ES-I3 (cell line): ENCODE data around the gene INSIG1.

Experiments
- H3K36me3 ChIP-seq: 2 replicates; pipeline ENCODE4 v1.6.1; 2013; ENCODE audit warnings: mild to moderate bottlenecking, low read length, control low read depth, moderate library complexity; ENCODE audit not compliant: insufficient read depth
- H3K4me1 ChIP-seq: 2 replicates; pipeline ENCODE4 v1.6.1; 2013; ENCODE audit warnings: mild to moderate bottlenecking, control low read depth, low read length; ENCODE audit not compliant: insufficient read depth
- H3K9ac ChIP-seq: 2 replicates; pipeline ENCODE4 v1.6.1; 2013; ENCODE audit warnings: low read depth, mild to moderate bottlenecking, low read length, moderate library complexity
- H3K9me3 ChIP-seq: 2 replicates; pipeline ENCODE4 v1.6.1; 2013; ENCODE audit warnings: mild to moderate bottlenecking, low read length, moderate library complexity; ENCODE audit not compliant: control insufficient read depth, insufficient read depth

Gene INSIG1

GRCh38 chr7:155285833-155286232 is 11.8 kb upstream of the INSIG1 start:
- Histone ChIP-seq H3K9ac (no peak overlapping the region), H3K4me1 (no peaks in the 10 kb centered on the region), H3K9me3 (no peaks in the 10 kb centered on the region), H3K36me3 (no peaks in the 10 kb centered on the region)

- Histone ChIP-seq H3K9me3 (no peaks in the 10 kb centered on the region), H3K36me3 (no peaks in the 10 kb centered on the region), H3K4me1 (no peaks in the 10 kb centered on the region), H3K9ac (no peak overlapping the region)
Observed at GRCh38 chr7:155286686-155287085, 11.0 kb upstream of the INSIG1 start.

GRCh38 chr7:155287284-155287935 is 10.3 kb upstream of the INSIG1 start:
- no peak overlapping the region for H3K9ac ChIP-seq
- H3K9me3 ChIP-seq = no peaks in the 10 kb centered on the region
- no peaks in the 10 kb centered on the region for H3K36me3 ChIP-seq
- no peaks in the 10 kb centered on the region for H3K4me1 ChIP-seq

DNA sequence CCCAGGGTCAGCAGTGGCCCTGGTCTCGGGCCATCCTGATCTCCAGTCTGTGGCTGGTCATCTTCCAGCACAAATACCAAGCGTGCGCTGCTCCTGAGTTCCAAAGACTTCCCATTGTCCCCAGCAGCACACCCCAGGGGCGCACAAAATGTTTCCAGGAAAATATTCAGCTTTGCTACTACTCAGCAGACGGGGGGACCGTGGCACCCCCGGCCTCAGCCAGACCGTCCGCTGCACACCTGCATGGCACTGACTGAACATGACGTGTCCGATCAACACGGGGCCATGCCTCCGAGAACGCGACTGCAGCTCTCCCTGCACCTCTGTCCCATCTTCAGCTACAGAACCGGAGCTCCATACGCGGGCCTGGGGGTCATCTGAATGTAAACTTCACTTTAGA is 9.6 kb upstream of the INSIG1 start:
- Histone ChIP-seq H3K9ac (no peak overlapping the region), H3K36me3 (no peaks in the 10 kb centered on the region), H3K4me1 (no peaks in the 10 kb centered on the region), H3K9me3 (no peaks in the 10 kb centered on the region)

- Histone ChIP-seq H3K9ac (no peak overlapping the region), H3K9me3 (no peaks in the 10 kb centered on the region), H3K4me1 (no peaks in the 10 kb centered on the region), H3K36me3 (no peaks in the 10 kb centered on the region)
Observed at GRCh38 chr7:155289107-155289506, 8.6 kb upstream of the INSIG1 start.

GRCh38 chr7:155289949-155290501 is 7.7 kb upstream of the INSIG1 start:
- Histone ChIP-seq H3K9me3 (no peaks in the 10 kb centered on the region), H3K9ac (no peak overlapping the region), H3K36me3 (no peaks in the 10 kb centered on the region), H3K4me1 (no peaks in the 10 kb centered on the region)

- no peaks in the 10 kb centered on the region for H3K4me1 ChIP-seq
Observed at GRCh38 chr7:155291045-155291530, 6.6 kb upstream of the INSIG1 start.

GRCh38 chr7:155291729-155292128 is 5.9 kb upstream of the INSIG1 start:
- H3K9me3 ChIP-seq = no peaks in the 10 kb centered on the region
- no peaks in the 10 kb centered on the region for H3K36me3 ChIP-seq
- H3K9ac ChIP-seq = no peak overlapping the region
- no peaks in the 10 kb centered on the region for H3K4me1 ChIP-seq

More at GRCh38 chr7:155291045-155291530, 6.6 kb upstream of the INSIG1 start:
- H3K9me3 ChIP-seq = no peaks in the 10 kb centered on the region
- H3K36me3 ChIP-seq = no peaks in the 10 kb centered on the region
- H3K9ac ChIP-seq = no peak overlapping the region

DNA sequence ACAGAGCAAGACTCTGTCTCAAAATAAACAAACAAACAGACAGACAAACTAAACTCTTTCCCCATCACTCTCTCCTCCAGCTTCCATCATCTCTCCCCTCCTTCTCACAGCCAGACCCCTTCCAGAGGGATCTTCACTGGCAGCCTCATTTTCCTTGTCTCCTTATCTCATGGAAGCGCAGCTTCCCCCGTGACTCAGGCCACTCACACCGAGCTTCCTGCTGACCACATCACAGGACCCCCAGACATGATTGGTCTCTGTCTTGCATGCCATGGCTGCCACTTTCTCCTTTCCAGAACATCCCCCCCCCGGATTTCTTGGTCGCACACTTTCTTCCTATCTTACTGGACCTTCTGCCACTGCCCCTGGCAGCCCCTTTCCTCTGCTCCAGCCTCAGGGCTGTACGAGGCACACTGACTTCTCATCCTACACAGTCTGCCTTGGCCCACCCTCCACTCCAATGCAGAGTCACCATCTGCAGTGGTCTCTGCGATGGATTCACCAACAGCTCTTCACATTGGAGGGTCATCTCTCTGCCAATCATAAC is 4.9 kb upstream of the INSIG1 start:
- no peaks in the 10 kb centered on the region for H3K36me3 ChIP-seq
- H3K4me1 ChIP-seq = no peaks in the 10 kb centered on the region
- H3K9me3 ChIP-seq = no peaks in the 10 kb centered on the region
- H3K9ac ChIP-seq = no peak overlapping the region

DNA sequence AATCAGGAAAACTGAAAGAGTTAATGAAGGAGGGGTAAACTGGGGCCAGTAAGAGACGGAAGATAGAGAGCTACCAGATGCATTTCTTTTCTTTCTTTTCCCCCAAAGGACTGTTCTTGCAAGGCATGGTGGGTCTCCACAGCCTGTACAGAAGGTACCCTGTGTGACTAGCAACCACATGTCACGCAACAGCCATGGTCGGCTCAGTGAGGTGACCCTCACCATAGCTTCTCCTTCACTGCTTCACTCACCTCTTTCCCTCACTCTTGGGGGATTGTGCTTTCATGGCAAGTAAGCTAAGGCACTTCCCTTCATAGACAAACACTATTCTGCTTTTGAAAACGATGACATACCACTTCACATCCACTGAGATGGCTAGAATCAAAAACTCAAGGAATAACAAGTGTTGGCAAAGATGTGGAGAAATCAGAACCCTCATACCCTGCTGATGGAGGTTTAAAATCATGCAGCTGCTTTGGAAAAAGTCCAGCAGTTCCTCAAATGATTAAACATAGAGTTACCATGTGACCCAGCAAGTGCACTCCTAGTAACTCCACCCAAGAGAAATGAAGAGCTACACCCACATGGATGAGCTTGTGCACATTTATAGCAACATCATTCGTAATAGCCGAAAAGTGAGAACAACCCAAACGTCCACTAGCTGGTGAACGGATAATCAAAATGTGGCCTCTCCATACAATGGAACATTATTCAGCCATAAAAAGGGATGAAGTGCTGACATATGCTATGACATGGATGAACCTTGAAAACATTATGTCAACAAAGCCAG is 3.8 kb upstream of the INSIG1 start:
- Histone ChIP-seq H3K9me3 (no peaks in the 10 kb centered on the region), H3K36me3 (no peaks in the 10 kb centered on the region), H3K4me1 (no peaks in the 10 kb centered on the region), H3K9ac (no peak overlapping the region)

DNA sequence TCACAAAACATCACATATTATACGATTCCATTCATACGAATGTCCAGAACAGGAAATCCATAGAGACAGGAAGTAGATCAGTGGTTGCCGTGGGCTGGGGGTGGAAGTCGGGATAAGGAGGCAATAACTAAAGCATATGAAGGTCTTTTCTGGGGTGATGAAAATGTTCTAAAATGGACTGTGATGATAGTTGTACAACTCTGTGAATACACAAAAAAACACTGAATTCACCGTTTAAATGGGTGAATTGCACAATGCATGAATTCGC is 3.2 kb upstream of the INSIG1 start:
- Histone ChIP-seq H3K9me3 (no peaks in the 10 kb centered on the region), H3K9ac (no peak overlapping the region), H3K4me1 (no peaks in the 10 kb centered on the region; the same call in 1 of the 2 replicates), H3K36me3 (no peaks in the 10 kb centered on the region)

GRCh38 chr7:155295511-155295910 is 2.2 kb upstream of the INSIG1 start:
- Histone ChIP-seq H3K9me3 (no peaks in the 10 kb centered on the region), H3K36me3 (peaks cover 3% of the 10 kb centered on the region; the same call in 1 of the 2 replicates), H3K4me1 (peaks cover 3% of the 10 kb centered on the region; the same call in 1 of the 2 replicates), H3K9ac (no peak overlapping the region; the same call in 1 of the 2 replicates)

DNA sequence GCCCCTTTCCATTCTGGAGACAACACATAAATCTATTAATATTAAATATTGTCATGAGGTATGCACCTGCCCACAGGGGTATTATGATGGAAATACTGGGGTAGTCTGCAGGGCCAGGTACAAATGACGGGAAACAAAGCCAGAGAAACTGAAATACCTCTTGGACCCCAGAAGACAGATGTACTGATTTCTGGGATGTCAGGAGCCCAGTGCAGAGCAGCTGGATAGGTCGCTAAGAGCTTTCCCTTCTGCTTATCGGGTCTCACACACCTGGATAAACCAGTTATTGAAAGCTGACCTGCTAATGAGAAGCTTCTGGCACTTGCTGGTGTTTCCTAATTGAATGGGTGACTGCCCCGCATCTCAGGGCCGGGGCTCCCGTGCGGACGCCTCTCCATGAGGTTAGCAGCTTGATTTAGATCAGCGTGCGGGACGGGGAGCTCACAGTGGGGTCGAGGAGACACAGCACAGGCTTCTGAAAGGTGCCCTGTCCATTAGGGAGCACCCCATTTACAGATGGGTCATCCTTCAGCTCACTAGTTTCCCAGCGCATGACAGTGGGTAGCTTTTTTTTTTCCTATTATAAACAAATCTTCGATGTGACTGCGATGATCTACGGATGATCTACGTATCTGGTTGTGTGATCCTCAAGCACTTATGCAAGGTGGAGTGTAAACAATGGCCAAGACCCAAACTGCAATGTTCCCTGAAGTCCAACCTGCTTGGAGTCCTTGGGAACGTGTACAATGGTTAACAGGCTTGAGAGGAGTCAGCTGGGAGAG is 1.5 kb upstream of the INSIG1 start:
- Histone ChIP-seq H3K4me1 (peaks cover 3% of the 10 kb centered on the region; the same call in 1 of the 2 replicates), H3K9ac (peak overlapping the region; percentile 75), H3K36me3 (peaks cover 3% of the 10 kb centered on the region; the same call in 1 of the 2 replicates), H3K9me3 (no peaks in the 10 kb centered on the region)
